Stimulated activated CD4-positive, alpha-beta T cell treated with anti-CD3 and anti-CD28 coated beads, Interleukin-4, amount 100 ng/mL, for 24 hours (primary cell): ENCODE results near the gene NID2.

ENCODE experiments used
- DNase-seq: peaks from one replicate; pipeline ENCODE4 v3.0.0-alpha.2; 2020

Gene NID2

GRCh38 chr14:52021957-52022600 lies 46.8 kb downstream of the NID2 start:
- no peak for DNase-seq

GRCh38 chr14:52020866-52021717 lies 47.8 kb downstream of the NID2 start:
- DNase-seq = no peak

- no peak for DNase-seq
These were observed 48.6 kb downstream of the NID2 start for GRCh38 chr14:52020161-52020714.

- DNase-seq = no peak
These were observed 49.9 kb downstream of the NID2 start for GRCh38 chr14:52018970-52019369.

- DNase-seq = no peak
These were observed 50.6 kb downstream of the NID2 start for GRCh38 chr14:52018252-52018651.

GRCh38 chr14:52015411-52016030 lies 53.3 kb downstream of the NID2 start:
- DNase-seq = no peak

GRCh38 chr14:52014601-52015267 lies 54.1 kb downstream of the NID2 start:
- DNase-seq = no peak

- peak; percentile 11 for DNase-seq
These were observed 54.8 kb downstream of the NID2 start for GRCh38 chr14:52013984-52014600.

GRCh38 chr14:52012635-52013034 lies 56.2 kb downstream of the NID2 start:
- DNase-seq = no peak

GRCh38 chr14:52011523-52011922 lies 57.3 kb downstream of the NID2 start:
- DNase-seq = no peak

- no peak for DNase-seq
These were observed 58.6 kb downstream of the NID2 start for GRCh38 chr14:52010173-52010693.

GRCh38 chr14:52008136-52008535 lies 60.7 kb downstream of the NID2 start:
- no peak for DNase-seq

GRCh38 chr14:52007637-52008036 lies 61.2 kb downstream of the NID2 start:
- DNase-seq = no peak

- DNase-seq = no peak
These were observed 61.6 kb downstream of the NID2 start for GRCh38 chr14:52007211-52007610.

- no peak for DNase-seq
These were observed 62.5 kb downstream of the NID2 start for GRCh38 chr14:52006361-52006760.

- no peak for DNase-seq
These were observed 63.2 kb downstream of the NID2 start for GRCh38 chr14:52005625-52006024.

- DNase-seq = no peak
These were observed 65.5 kb downstream of the NID2 start for GRCh38 chr14:52003324-52003723.

GRCh38 chr14:52002542-52002941 lies 66.3 kb downstream of the NID2 start:
- DNase-seq = no peak

GRCh38 chr14:52000696-52001095 lies 68.2 kb downstream of the NID2 start:
- no peak for DNase-seq

- DNase-seq = no peak
These were observed 68.8 kb downstream of the NID2 start for GRCh38 chr14:52000019-52000582.

GRCh38 chr14:51999084-51999483 lies 69.8 kb downstream of the NID2 start:
- DNase-seq = no peak

GRCh38 chr14:51998348-51998747 lies 70.5 kb downstream of the NID2 start:
- no peak for DNase-seq
